Activated CD8-positive, alpha-beta memory T cell treated with anti-CD3 and anti-CD28 coated beads, Interleukin-2, amount 50 U/mL, for 48 hours (primary cell): ENCODE data around the gene NRARP.

Source experiments
- DNase-seq: peaks from one replicate; pipeline ENCODE4 v3.0.0-alpha.2; 2020

NRARP gene

GRCh38 chr9:137321726-137322361 lies 19.8 kb upstream of the NRARP start:
- no peak for DNase-seq

- peak; percentile 56 for DNase-seq
Observed at GRCh38 chr9:137320555-137321384, 18.7 kb upstream of the NRARP start.

GRCh38 chr9:137319739-137320551 lies 17.9 kb upstream of the NRARP start:
- DNase-seq = no peak

- DNase-seq = peak; percentile 46
Observed at GRCh38 chr9:137319011-137319738, 17.1 kb upstream of the NRARP start.

GRCh38 chr9:137318602-137319001 lies 16.5 kb upstream of the NRARP start:
- no peak for DNase-seq

- peak; percentile 48 for DNase-seq
Observed at GRCh38 chr9:137317718-137318511, 15.8 kb upstream of the NRARP start.

GRCh38 chr9:137317021-137317717 lies 15.1 kb upstream of the NRARP start:
- DNase-seq = peak; percentile 51

- peak; percentile 63 for DNase-seq
Observed at GRCh38 chr9:137316012-137316981, 14.2 kb upstream of the NRARP start.

- no peak for DNase-seq
Observed at GRCh38 chr9:137315581-137316011, 13.5 kb upstream of the NRARP start.

GRCh38 chr9:137314561-137315560 lies 12.8 kb upstream of the NRARP start:
- DNase-seq = no peak

GRCh38 chr9:137313956-137314560 lies 12.0 kb upstream of the NRARP start:
- DNase-seq = no peak

GRCh38 chr9:137313326-137313936 lies 11.4 kb upstream of the NRARP start:
- no peak for DNase-seq

GRCh38 chr9:137312852-137313325 lies 10.8 kb upstream of the NRARP start:
- no peak for DNase-seq

GRCh38 chr9:137311986-137312851 lies 10.1 kb upstream of the NRARP start:
- DNase-seq = no peak

GRCh38 chr9:137311171-137311985 lies 9.3 kb upstream of the NRARP start:
- peak; percentile 54 for DNase-seq
